ENCODE measurements around the gene RANBP10.

RANBP10 gene

GRCh38 chr16:67673712-67674580 lies 132.4 kb downstream of the RANBP10 start:
- no peak for DNase-seq

Measured in NCI-H2227 treated with DMSO at 0.1 percent for 48 hours (cell line).